GM19035 (cell line): ENCODE data around the gene RPAIN.
A peak's percentile ranks its signal among the peaks of the same experiment; 100 is the strongest.
"Not testable (repeated sequence)": the region's sequence is repeated elsewhere in the genome, so short reads cannot be mapped to it uniquely, and the experiment has no call there.

Source experiments
- ATAC-seq: cut with Tn5 transposase; IDR thresholded peaks from one replicate; pipeline ENCODE4 v1.9.1; 2021; ENCODE audit not compliant: unreplicated experiment

RPAIN gene

DNA sequence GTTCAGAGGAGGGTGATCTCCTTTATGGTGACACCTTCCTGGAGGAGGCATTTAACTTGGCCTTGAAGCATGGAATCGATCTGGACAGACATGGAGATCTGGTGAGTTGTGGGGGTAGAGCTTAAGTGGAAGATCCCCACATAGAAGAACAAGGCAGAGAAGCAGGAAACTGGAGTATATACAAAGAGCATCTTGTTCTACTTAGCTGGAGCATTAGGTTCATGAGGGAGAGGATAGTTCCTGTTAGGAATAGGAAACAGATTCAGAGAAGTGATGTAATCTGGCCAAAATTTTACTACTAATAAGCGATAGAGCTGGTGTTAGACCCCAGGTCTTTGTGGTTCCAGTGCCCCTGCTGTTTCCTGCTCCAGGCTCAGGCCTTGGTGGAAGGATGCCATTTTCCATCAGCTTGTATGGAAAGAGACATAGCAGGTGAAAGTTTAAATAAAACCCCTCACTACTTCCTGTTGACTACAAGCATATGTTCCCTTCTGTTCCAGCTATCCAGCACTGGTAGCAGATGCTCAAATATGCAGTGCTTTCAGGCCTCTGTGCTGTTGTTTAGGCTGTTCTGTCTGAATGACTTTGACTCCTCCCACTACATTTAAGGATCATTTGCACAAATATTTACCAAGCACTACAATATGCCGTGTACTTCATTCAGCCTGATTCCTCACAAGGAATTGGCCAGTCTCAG lies 9.4 kb downstream of the RPAIN start:
- ATAC-seq: no peak

DNA sequence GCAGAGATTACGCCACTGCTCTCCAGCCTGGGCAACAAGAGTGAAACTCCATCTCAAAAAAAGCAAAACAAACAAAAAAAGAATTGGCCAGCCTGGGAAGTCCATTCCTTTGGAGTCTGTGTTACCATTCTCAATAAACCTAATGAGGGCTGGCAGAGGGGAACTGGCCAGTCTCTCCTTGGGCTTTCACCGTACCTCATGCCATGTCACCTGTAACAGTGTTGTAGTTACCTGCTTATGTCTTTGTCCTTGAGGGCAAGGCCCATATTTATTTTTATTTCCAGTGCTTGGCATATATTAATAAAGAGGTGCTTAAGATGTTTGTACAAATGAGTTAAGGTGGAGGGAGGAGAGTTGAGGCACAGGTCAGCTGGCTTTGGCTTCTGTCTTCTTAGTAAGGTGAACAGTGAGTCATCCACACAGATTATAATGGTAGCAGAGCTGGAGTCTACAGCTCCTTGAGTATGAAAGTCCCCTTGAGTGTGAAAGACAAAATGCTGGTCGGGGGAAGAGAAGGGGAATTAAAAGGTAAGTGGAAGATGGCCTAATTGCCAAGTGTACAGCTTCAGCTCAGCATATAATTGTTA lies 10.5 kb downstream of the RPAIN start:
- no peak for ATAC-seq

DNA sequence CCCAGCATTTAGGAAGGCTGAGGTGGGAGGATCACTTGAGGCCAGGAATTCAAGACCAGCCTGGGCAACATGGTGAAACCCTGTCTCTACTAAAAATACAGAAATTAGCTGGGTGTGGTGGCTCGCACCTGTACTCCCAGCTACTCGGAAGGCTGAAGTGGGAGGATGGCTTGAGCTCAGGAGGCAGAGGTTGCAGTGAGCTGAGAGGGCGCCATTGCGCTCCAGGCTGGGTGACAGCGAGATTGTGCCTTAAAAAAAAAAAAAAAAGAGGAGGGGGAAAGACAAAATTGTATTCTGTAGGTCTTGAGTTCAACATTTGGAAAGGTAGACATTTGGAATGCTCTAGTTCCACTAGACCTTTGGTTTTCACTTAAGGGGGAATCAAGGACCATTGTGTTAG lies 11.3 kb downstream of the RPAIN start:
- ATAC-seq: not testable (repeated sequence)

DNA sequence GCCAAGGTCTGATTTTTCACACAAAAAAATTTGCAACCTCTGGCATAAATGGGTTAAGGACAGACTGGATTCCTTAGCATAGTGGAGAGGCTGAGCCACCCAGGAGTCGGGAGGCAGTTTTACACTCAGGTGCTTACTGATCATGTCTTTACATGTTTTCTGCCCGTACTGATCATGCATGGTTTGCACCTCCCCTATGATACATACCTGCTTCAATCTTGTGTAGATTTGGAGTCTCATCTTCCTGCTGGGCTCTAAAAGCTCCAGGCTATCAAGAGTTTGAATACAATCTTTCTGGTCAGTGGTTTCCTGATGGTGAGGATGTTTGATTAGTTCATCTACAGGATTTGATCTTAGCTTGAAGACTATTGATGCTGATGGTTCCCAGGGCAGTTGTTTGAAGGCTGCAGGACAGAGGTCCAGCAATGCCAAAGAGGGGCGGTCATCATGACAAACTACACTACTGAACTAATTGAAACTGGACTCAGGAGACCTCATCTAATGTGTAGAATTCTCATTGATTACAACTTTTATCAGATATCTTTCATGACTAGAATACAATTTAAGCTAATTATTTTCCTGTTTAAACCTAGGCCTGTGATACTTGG lies 12.1 kb downstream of the RPAIN start:
- ATAC-seq: no peak

DNA sequence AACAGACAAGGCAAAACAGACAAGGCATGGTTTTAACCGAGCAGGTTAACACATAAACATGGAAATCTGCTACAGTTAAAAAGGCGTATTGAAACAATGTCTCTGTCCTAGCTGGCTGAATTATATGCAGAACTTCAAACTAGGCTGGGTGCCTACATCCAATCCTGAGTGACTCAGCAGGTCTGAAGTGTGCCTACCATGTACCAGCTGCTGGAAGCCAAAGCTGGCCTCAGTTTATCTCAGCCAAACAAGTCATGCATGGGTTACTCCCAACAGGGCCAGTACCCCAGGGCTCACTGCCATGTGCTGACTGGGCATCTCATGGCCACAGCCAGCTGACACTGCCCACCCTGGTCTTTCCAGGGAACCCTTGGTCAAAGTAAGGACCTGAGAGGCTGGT lies 15.0 kb downstream of the RPAIN start:
- no peak for ATAC-seq

DNA sequence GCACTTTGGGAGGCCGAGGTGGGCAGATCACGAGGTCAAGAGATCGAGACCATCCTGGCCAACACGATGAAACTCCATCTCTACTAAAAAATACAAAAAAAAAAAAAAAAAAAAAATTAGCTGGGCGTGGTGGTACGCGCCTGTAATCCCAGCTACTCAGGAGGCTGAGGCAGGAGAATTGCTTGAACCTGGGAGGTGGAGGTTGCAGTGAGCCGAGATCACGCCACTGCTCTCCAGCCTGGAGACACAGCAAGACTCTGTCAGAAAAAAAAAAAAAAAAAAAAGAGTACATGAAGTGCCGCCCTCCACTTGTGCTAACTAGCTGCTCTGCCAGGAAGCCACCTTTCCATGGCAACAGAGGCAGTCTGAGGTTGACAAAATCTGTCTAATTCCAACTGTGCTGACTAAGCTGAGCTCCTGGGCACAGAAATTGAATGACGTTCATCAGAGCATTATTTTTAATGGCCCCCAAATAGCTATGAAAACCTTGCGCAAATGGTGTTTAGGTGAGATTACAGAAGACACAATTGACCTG lies 15.9 kb downstream of the RPAIN start:
- not testable (repeated sequence) for ATAC-seq

DNA sequence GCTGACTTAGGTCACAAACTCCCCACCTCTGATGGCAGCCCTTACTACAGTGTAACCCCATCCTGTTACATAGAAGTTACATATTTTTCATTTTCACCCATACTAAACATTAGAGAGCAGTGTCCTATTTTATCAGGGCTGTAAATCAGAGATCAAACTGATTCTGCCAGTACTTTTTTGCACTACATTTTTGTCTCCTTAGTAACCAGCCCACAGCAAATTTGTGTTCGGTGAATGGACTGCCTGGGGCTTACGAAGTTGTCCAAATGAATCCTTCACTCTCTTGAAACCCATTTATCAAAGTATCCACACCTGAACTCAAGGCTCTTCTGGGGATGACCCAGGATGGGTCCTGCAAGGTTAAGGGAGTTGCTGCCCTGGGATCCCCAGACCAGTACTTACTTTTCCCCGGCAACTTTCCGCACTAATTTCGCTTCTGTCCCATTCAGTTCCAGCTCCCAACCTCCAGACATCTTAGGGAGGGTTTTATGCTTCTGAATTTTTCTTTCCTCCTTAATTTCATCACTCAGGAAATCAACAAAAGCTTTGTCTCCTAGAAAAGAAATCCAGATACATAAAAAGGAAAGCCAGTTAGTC lies 17.8 kb downstream of the RPAIN start:
- no peak for ATAC-seq

DNA sequence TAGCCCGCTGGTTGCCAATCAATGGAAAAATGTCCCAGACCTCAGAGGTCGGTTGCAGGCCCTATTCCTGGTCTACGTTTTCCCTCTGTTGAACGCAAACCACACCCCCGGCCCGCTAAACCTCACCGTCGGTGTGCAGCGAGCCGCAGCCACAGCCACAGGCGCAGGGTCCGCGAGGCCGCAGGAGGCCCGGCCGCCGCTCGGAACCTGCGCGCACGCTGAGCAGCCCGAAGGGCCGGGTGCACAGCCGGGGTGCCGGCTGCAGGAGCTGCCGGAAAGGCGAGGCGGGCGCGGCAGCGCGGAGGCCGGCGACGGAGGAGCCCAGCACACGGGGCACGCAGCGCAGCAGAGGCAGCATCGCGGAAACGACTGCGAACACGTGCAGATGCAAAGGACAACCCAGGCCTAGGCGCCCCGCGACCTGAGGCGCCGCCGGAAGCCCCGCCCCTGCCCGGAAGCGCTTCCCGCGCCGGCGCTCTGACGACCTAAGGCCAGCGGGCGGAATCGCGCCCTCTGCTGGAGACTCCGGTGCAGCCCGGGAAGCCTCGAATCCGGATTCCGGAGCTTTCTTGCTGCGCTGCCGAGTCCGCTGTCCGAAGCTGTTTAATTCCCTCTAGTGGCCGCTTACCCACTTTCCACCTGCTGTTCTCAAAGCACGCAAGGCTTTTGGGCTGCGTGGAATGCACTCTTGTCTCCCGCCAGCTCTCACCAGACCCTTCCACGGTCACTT lies 18.9 kb downstream of the RPAIN start, which contains the start of gene C1QBP:
Gene C1QBP (minus strand): TSS at position 440 of the 730 bp plus-strand sequence. CDS start 82 bp downstream, at position 358.
- peak; percentile 85 for ATAC-seq

DNA sequence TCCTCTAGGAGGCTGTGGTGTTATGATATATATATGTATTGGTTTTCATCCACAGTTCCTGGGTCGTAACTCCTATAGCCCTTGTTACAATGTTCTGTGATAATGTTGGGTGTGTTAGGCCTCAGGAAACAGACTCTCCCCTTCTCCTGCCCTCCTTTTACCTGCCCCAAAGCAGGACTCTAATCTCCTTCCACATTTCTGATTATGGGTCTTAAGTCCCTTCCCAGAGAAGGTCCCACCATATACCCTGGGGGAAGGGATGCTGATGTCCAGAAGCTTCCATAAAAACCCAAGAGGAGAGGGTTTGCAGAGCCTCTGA lies 19.4 kb downstream of the RPAIN start:
- ATAC-seq: no peak

DNA sequence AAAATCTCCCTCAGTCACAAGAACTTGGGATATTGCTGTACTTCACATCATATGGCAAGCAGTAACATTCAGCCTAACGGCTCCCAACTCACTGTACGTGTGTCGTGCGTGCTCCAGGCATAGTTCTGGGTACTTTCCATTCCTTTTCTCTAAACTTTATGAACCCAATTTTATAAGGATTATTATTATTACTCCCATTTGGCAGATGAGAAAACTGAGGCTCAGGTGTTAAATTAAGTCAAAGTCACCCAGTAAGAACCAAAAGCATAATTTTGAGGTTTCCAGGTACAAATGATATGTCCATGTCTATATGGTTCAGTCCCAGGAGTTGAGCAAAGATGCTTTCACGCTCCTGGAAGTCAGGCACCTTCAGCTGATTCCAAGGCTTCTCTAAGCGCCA lies 23.7 kb downstream of the RPAIN start:
- ATAC-seq: no peak

DNA sequence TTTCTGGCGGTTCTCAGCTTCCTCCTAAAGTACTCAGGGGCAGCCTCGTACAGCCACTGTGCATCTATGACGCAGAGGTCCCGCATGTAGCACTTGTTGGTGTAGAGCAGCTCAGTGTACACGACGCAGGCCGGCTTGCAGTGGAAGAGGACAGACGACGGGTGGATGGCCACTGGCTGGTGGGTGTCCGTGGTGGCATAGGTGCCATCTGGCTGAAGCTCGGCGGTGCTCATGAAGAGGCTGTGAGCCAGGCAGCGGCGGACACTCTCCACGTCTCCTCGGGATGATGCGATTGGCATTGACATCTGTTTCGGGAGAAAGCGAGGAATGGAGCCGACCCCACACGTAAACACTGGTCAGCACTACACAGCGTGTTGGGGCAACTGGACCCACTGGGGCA lies 24.2 kb downstream of the RPAIN start:
- no peak for ATAC-seq

DNA sequence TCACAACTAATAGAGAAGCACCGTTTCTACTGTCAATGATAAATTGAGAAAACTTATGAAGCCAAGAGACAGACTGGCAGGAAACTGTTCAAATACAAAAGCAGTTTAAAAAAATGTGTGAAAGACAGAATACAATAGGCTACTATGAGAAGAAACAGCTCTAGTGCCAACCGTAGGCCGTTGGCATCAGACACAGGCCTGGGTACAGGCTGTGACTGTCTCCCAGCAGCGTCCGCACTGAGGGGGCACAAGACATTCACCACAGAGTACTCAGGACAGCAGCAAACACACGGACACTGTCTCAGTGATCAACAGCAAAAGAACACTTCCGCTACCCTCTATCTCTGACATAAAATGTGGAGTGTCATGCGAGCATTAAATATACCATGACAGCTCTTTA lies 26.8 kb downstream of the RPAIN start:
- ATAC-seq: no peak

DNA sequence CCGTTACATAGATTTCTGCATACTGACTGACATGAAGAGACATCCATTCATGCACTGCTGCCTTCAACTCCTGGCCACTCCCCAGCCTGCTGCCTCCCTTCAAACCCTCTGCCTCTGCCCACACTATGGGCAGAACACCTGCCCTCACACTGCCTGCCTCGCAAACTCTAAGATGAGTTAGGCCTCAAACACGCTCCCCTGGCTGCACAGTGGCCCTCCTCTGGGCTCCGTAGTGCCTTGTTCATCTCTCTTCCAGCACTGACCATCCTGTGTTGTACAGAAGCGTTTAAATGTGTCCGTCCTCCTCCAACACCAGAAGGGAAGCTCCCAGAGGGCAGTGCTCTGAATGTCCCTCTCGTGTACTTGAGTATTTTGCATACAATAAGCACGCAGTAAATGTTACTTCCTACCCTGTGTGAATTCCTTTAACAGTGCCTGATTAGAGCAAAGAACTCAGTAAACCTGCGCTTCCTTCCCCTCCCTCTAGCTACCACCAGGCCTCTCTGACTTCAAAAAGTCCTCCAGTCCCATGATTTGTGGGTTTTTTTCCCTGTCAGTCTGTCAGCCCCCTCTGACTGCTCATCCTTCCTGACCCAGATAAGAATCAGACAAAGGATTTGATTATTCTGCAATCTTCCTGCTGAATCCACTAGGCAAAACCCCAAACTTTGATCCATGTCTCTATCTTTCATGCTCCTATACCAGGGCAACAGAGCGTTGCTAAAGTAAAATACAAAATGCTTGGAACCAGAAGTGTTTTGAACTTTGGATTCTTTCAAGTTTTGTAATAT lies 44.9 kb downstream of the RPAIN start:
- ATAC-seq: no peak

DNA sequence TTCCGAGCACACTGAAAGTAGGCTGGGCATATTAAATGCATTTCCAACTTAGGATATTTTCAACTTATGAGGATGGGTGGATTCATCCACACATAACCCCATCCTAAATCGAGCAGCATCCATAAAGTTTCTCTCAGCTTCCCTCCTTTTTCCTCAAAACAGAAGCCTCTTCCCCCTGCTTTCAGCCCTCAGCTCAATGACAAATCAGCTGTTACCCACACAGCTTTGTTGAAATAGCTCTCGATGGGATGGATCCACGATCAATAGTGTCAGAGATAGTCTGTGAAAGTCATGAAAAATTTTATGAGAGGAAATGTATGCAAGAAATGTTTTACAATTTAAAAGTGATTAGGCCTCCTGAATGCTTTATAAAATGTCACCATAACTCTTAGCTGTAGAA lies 46.3 kb downstream of the RPAIN start:
- ATAC-seq: no peak

DNA sequence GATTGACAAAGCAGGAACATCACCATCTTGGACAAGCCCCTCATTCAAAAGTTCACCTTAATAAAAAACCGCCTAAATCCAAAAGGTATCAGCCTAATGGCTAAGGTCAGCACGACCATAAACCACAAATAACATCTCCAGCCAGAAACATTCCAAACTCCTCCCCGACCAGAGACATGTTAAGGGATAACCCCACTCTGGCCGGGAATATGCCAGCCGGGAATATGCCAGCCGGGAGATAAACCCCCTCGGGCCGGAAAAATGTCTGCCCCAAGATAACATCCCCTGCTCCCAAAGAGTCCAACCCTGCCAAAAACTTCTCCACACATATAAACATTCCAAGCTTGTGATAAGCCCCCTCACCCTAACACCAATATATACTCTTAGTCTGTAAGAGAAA lies 47.4 kb downstream of the RPAIN start:
- no peak for ATAC-seq

DNA sequence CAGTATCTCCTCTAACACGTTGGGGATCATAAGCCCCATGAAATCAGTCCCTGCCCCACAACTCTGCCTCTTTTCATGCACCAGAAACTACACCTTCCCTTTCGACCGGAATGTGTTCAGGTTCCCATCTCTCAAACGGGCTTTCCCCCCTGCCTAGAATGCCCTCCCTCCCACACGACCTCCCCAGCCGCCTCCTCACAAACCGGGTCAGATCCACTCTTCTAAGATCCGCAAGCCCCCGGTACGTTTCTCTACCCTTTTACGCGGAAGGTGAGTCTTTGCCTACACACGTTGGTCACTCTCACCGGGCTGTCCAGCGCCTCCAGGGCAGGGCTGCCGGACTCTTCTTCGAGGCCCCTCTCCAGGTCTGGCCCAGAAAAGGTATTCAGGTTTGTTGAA lies 48.1 kb downstream of the RPAIN start:
- peak; percentile 12 for ATAC-seq

DNA sequence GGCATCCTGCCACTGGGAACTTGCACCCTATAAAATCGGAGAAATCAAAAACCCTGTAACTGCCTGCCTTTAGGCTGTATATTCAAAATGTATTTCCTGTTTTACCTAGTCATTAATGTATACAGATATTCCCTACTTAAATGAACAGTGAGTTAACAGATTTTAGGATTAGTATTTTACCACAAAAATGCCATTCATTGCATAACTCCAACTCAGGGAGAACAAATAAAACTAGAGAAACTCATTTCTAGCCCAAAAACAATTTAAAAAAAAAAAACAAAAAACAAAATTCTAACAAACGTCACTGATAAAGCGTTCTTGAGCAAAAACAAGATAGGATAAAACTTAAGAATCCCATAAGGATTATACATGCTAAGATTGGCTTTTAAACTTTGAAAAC lies 52.5 kb downstream of the RPAIN start:
- ATAC-seq: no peak

DNA sequence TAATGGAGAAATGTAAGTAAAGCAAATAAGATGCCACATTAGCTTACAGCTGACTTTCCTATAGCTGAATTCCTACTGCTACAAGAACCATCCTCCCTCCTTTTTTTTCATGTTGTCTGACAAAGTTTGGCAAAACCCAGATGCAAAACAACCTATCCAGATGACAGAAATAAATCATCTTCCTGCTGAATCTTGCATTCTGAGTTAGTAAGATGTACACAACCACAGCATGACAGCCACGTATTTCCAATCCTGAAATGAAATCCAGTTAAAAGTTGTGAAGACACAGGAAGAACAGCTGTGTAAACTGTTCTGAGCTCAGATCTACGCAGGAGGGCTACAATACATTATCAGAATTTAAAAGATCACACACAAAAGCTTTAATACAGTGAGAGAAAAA lies 53.9 kb downstream of the RPAIN start:
- ATAC-seq: no peak

DNA sequence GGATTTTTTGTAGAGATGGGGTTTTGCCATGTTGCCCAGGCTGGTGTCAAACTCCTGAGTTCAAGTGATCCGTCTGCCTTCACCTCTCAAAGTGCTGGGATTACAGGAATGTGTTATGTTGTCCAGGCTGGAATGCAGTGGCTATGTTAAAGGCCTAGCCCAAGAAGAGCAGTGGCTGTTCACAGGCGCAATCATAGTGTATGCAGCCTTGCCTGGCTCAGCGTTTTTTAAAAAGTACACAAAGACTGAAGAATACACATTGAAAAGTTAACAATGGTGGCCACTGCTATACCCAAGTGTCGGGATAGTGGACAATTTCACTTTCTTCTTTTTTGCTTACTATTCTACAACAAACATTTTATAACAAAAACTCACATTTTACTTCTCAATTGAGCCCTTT lies 59.0 kb downstream of the RPAIN start:
- ATAC-seq: no peak

DNA sequence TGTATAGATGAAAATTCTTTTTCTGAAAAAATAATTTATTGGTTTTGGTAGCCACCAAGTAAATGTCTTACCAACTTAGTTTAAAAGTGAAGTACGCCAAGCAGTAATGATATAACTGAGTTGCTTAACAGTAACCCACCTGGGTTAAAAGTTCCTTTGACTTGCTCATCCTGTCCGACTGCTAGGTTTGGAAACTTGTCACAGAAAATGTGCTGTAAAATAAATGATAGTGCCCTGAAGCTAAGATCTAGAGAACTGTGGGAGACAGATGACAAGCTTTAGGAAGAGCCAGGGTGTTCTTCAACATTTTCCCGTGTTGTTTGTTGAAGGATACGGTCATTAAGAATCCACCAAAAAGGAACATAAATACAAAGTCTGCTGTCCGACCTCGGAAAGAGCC lies 61.0 kb downstream of the RPAIN start:
- no peak for ATAC-seq

DNA sequence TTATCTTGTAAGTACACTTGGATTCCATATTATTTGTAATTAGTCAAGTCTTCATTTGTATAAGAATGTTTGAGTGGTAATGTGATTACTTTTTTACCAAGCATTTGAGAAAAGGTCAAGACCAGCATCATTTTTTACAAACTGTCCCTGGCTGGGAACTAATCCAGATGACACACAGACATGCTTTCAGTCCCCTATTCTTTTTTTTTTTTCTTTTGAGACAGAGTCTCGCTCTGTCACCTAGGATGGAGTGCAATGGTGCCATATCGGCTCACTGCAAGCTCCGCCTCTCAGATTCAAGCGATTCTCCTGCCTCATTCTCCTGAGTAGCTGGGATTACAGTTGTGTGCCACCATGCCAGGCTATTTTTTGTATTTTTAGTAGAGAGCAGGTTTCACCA lies 61.5 kb downstream of the RPAIN start:
- ATAC-seq: no peak
